Activated T-helper 1 cell treated with Interleukin-2 at 50 U/mL for 16 hours (primary cell): ENCODE measurements around the gene DUOX2.
"Not testable (repeated sequence)": the region's sequence is repeated elsewhere in the genome, so short reads cannot be mapped to it uniquely, and the experiment has no call there.

ENCODE experiments used
- DNase-seq: peaks from one replicate; pipeline ENCODE4 v3.0.0-alpha.2; 2020; ENCODE audit warnings: low read depth

Gene DUOX2

DNA sequence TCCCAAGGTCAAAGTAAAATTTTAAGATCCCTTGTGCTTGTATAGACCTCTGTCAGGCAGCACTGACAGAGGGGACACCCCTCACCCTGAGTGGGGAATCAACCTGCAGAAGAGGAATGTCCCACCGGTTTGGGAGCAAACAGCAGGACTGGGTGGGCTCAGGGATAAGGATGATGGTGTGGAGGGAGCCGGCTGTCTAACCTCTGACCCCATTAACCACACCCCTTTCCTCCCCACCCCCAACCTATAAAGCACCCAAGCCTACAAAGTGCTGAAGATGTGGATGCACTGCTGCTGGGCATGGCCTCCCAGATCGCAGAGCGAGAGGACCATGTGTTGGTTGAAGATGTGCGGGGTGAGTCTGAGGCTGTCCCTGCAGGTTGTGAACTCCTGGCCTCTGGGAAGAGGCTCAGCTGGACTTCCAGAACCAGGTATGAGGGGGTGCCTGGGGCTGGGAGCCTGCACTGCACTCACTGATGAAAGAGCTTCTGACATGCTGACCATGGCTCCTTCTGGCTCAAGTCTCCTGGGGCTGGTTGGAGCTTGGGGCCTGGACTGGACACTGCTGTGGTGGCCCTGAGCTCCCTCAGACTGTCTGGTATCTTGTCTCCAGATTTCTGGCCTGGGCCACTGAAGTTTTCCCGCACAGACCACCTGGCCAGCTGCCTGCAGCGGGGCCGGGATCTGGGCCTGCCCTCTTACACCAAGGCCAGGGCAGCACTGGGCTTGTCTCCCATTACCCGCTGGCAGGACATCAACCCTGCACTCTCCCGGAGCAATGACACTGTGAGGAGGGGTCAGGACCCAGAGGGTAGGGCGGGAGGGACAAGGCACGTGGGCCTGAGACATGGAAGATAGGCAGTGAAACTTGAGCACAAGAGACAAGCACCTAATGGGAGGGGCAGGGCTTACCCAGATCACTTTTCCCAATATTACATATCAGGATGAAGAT lies 25.1 kb upstream of the DUOX2 start:
- no peak for DNase-seq

DNA sequence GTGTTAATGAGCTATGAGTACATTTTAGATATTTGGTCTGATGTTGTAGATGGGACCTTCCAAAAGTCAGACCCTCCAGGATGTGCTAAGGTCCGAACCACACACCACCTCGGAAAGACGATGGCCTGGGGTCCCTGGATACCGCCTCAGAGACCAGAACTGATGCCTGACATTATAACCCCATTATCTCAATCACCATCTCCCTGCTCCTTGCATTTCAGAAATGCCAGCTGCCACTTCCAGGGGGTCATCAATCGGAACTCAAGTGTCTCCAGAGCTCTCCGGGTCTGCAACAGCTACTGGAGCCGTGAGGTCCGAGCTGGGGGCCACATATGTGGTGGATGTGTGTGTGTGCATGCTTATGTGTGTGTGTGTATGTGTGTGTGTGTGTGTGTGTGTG lies 23.7 kb upstream of the DUOX2 start:
- DNase-seq, result no peak

DNA sequence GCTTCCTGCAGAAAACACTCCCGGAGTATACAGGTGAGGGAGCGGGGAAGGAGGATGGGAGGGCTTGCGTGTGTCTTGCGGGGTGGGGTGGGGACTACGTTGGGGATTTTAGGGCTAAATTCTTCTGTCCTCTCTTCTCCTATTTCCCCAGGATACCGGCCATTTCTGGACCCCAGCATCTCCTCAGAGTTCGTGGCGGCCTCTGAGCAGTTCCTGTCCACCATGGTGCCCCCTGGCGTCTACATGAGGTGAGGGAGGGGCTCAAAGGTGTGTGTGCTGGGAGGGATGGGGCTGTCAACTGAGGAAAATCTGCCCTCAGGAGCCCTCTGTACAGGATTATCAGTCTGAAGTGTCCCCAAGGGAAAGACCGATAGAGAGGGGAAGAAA lies 22.4 kb upstream of the DUOX2 start:
- DNase-seq, result no peak

DNA sequence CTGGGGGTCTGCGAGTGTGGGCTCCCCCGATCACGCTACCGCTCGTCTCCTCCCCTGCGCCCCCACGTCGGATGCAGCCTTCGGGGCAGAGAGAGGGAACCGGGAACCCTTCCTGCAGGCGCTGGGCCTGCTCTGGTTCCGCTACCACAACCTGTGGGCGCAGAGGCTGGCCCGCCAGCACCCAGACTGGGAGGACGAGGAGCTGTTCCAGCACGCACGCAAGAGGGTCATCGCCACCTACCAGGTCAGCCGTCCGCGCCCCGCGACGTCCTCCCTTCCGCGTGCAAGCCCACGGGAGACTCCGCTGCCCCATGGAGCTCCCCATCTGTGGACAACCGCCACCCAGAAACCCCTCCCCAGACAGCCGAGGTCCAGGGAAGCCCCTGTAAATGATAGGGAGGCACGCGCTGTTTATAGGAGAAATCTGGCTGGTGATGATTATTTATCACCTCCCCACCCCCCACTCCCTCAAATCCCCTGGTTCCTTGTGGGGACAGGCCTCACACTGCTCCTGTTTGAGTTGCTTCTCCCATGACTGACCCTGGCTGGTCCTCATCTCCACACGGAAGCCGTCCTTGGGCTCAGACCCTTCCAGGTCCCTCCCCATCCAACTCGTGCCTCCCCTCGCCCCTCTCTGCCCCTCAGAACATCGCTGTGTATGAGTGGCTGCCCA lies 21.9 kb upstream of the DUOX2 start:
- not testable (repeated sequence) for DNase-seq

DNA sequence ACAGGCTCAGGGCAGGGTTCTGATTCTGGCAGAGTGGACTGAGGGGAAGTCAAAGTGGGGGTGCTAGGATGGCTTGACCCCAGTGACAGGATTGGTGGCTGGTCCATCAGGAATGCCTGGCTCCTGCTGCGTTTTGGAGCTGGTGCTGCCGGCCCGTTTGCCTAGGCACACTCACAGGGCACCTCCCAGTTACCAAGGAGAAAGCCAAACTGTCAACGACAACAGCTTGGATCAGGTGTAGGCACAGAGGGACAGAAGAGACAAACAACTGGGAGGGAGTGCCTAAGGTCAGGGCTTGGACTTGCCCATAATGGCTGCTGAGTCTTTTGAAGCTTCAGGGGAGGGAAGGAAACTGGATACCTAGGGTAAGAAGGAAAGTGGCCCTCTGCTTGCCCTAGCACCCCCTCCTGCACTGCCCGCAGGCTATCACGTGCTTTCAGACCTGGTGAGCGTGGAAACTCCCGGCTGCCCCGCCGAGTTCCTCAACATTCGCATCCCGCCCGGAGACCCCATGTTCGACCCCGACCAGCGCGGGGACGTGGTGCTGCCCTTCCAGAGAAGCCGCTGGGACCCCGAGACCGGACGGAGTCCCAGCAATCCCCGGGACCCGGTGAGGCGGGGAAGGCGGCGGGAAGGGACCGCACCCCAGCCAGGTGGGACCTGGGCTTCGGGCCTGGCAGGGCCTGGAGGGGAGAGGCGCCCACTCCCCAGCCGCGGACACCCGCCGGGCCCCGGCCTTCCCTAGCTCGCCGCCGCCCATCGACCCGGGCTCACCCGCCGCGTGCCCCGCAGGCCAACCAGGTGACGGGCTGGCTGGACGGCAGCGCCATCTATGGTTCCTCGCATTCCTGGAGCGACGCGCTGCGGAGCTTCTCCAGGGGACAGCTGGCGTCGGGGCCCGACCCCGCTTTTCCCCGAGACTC lies 21.0 kb upstream of the DUOX2 start:
- no peak for DNase-seq

DNA sequence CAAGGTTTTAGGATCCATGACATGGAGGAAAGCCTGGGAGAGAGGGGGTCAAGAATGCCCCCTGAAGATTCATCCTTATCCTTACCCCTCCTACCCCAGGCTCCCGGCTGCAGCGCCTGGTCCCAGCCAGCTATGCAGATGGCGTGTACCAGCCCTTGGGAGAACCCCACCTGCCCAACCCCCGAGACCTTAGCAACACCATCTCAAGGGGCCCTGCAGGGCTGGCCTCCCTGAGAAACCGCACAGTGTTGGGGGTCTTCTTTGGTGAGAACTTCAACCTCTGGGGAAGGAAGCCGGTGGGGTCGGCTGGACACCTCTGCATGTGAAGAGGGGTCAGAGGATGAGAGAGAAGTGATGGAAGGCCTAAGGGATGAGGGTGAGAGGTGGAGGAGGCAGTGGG lies 20.1 kb upstream of the DUOX2 start:
- no peak for DNase-seq

DNA sequence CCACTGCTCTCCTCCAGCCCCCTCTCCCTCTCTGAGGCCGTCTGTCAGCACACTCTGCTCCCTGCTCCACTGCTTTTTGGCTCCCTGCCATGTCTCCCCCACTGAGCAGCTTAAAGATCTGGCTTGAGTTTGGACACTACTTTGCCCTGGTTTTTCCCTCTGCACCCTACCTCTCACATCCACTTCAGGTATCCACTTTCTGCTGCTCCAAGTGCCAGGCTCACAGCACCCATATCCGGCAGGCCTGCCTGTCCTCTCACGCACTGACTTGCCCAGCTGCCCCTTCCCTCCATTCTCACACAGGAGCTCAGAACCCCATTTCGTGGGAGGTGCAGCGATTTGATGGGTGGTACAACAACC lies 19.6 kb upstream of the DUOX2 start:
- DNase-seq, result no peak

DNA sequence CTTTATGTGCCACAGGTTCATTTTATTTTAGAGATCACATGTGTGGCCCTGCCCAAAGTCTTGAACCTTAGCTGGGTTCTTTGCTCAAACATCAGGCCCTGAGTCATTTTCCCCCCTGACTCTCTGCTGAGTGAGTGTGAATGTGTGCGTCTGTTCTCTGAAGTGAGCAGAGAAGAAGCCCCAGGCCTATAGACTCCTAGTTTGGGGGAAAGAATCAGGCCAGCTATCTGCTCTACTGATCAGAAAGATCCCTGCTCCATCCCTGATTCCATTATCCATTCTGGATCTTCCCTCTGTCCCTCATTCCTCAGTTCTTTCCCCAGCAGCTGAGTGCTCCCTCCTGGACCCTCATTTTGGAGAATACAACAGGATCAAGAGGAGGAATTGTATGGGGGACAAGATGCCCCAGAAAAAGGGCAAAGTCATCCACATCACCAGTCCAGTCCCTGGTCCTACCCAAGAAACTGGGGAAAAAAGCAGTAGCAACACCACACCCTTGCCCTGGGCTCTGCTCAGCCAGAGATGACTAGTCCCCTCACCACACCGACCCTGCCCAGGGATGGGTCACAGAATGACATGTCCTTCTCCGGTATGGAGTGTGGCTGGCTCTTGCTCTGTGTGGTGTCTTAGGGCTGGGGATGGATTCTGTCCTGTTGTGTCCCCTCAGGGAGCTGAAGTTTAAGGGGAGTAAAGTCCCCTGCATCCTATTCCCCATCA lies 19.0 kb upstream of the DUOX2 start:
- DNase-seq, result no peak

DNA sequence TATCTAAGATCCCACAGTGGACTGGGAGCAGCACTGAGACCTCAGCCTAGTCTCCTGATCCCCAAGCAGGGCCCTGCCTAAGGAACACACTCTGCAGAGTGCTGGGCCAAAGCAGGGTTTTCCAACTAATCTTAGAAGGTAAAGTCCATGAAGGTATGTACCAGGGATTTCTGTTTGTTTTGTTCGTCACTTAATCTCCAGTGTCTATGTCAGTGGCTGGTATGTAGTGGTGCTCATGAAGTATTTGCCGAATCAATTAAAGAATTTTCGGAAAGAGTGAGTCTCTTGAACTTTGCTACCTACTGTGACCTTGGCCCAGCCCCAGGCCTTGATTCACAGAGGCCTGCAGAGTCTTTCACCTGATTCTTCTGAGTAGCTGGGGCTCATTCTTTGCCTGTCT lies 17.5 kb upstream of the DUOX2 start:
- DNase-seq, result no peak

DNA sequence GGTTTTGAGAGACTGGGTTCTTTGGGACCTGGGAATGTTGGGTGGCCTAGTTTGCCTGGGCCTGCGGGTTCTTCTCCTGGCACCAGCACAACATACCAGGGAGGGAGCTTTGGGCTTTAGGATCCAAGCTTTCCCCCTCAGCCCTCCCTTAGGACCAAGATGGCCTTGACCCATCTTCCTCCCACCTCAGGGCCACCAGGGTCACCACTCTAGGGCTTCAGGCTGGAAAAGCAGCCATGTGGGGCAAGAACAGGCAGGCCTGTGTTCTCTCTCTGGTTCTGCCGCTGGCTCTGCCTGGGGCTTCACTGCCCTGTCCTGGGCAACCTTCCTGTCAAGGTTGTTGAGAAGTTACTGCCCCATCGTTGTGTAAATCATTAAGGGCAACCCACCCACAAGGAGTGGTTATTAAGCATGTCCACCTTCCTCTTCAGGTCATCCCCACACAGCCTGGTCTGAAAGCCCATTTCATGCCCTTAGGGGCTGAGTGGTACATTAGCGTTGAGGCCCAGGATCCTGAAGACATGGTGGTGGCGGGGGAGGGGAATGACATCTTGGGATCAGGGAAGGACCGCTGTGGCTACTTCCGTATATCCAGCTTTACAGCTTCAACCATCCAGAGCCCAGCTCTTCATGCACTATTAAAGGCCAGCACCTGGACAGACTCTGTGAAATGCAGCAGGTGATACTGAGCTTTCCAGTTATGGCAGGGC lies 16.5 kb upstream of the DUOX2 start:
- DNase-seq, result no peak

DNA sequence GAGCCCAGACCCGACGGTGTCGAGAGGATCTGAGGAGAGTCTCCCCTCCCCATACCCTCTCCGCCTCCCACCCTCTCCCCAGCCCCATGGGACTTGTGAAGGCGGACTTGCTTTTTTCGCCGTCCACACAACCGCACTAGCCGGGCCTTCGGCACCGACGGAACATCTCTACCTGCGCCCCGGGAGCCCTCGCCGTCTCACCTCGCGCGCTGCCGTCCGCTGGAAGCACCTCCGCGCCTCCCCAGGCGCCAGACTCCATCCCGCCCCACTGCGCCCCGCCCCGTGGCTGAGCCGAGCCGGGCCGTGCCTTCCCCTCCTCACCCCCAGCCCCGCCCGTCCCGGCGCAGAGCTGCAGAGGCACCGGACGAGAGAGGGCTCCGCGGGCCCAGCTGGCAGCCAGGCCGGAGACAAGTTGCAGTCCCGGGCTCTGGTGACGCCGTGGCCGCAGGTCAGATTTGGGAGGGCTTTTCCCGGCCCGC lies 15.7 kb upstream of the DUOX2 start, which contains the start of the genes DUOX1 and DUOXA1:
Gene DUOX1, plus strand, starts transcription at position 344 of the 479 bp plus-strand sequence. CDS start 1,973 bp downstream, outside the sequence.
Gene DUOXA1, minus strand, starts transcription at position 229 of the 479 bp plus-strand sequence. CDS start 6,865 bp downstream, outside the sequence.
- DNase-seq, result peak; percentile 19

DNA sequence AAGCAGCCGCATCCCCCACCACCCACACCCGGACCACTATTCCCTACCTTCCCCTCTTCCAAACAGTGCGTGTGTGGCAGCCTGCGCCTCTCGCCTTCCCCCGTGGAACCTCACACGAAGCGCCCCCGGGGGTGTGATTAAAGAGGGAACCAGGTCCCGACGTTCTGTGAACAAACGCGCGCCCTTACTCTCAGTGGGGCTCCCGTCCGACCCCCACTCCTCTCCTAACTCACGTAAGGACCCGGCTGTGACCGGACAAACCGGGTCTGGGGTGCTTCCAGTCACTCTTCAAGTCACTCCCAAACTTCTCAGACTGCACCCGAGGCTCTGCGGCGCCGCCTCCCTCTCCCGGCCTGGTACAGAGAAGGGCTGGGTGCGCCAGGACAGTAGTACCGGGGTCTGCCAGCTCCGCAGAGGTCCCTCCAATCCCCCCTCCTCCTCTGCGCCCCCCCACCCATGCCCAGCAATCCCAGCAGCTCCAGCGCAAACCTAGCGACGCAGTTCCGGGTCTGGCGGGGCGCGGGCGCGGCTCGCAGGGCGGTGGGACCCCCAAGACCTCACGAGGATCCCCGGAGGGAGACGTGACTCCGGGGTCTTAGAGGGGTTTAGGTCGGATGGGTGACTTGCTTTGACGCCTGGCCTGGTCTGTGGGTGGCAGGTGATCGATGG lies 15.1 kb upstream of the DUOX2 start:
- DNase-seq, result no peak

DNA sequence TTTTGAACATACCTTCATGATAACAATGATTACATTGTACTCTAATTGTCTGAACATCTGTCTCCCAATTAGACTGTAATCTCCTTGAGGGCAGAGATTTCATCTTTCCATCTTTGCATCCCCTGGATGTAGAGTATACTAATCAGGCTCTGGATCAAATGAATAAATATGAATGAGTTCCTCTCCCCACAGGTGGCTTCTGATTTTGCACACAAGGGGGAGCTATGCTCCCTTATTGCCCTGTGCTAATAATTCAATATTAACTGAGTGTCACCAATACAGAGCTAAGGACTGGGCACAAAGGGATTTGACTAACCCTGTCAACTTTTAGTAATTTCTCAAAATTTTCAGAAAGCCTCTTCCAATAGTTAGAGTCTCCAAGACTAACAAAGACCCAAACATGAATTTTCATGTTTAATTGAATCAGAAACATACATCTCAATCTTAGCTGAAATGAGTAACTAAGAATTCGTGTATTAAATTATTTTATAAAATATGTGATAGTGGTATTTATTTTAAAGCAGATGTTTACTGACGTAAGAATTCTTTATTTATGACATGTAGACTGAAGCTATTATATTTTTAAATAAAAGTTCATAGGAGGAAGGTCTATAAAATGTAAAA lies 12.7 kb upstream of the DUOX2 start:
- DNase-seq, result no peak

DNA sequence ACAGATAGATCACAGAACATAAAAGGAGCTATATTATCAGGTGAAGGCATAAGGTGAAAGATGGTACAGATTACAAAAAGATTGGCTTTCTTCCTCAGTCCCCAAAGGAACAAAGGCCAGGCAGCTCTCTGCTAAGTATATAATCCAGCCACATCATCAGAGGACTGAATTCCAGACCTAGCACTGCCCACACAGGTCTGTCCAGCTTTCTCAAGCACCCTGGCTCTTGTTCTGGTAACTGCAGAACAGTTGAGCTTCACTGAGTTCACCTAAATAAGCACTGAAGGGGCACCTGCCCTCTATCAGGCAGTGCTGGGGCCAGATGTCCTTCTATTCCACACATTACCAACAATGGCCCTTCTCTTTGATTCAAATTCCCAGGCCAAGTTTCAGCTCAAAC lies 9.4 kb upstream of the DUOX2 start:
- no peak for DNase-seq

DNA sequence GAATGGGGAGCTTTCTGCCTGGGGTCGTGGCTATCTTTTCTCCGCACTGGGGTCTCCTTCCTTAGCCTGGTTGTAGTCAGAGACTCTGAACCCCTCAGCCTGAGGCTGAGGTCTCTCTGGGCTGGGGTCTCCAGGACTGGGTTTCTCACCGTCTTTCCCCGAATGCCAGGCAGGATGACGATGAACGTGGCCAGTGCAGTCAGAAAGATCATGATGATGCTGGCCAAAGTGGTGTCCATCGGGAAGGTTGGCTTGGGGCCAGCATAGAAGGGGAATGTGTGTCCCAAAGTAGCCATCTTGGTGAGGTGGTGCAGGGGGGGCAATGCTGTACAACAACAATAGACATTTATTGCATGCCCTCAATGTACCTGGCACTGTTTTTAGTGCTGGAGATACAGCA lies 8.7 kb upstream of the DUOX2 start:
- DNase-seq, result no peak

DNA sequence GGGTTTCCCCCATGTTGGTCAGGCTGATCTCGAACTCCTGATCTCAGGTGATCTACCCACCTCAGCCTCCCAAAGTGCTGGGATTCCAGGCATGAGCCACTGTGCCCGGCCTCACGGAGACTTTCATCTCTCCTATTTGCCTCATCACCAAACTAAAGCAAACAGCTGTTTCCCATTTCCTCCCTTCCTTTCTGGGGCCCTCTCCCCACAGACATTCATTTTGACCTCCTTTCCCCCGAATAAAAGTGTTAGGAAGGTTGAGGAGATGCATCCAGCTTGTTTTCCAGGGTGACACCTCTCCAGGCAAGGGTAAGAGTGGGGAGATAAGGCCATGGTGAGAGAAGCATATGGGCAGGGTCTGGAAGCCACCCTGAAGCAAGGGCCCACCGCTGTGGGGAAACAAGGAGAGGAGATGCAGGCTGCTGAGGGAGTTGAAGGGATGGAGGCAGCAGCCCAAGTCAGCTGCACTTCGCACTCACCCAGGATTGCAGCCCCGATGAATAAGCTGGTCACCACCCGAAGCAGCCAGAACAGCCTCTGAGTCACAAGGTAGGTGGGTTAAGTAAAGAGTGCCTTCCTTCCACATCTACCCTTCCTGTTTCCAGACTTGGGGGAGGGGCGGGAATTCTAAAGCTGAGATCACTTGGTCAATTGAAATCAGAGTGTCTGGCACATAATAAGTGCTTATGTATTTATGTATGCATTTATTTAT lies 7.9 kb upstream of the DUOX2 start:
- no peak for DNase-seq

DNA sequence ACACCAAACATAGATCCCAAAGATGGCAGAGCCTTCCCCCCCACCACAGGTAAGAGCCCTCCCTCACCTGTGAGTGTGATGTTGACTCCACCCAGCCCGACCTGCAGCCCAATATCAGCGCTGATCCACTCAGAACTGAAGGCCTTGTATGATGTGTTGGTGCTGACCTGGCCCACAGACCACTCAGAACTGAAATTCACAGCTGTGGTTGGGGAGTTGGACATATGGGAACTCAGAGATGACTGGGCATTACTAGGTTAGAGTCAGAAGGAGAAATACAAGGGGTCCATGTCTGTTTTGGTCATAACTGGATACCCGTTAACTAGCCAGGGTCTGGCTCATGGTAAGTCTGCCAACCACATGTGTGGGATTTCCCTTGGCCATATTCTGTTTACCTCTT lies 7.0 kb upstream of the DUOX2 start:
- DNase-seq, result no peak

DNA sequence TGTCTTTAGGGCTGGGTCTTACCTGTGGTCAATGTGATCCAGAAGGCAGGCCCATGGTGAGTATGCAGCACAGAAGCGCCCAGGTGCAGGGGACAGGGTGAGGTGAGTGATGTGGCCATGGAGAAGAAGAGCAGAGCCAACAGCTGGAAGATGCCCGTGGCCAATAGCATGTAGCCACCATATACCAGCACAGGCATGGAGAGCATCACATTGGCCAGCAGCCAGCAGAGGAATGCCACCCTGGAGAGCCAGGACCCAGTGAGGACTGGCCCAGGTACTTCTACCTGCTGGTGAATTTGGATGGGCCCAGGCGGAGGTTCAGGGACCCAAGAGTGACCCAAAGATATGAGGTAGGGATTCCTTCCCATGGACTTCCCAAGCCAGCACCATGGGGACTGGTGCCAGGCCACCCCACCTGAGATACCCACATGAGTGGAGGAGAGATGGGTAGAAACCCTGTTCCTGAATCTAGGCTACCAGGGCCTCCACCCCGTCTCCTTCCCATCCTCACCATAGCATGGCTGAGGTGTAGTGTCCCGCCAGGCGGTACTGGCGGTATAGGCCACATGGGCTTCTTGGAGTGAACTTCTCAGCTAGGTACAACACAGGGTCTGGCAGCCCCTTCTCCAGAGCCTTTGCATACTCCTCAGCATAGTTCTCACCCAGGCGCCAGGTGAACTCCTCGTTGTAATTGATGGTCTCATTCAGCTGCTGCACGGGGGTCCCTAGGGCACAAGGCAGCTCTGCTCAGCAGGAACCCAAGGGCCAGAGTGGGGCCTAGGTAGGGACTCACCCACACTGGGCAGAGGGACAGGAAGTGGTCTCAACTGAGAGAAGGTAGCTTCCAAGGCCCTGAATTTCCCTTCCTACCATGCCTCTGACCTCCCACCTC lies 6.4 kb upstream of the DUOX2 start:
- no peak for DNase-seq
